ENCODE data around the gene UBE2V1.

UBE2V1 gene

GRCh38 chr20:50054626-50055511, 58.1 kb downstream of the UBE2V1 start:
- no peak for DNase-seq
- Mint-ChIP-seq H3K9me3 (no peaks in the 10 kb centered on the region), H3K4me1 (ENCODE audit: low read depth in 2 of 2) (no peaks in the 10 kb centered on the region), H3K36me3 (ENCODE audit: insufficient read depth) (no peaks in the 10 kb centered on the region), H3K4me3 (no peak overlapping the region), H3K27me3 (peaks cover 0 to 21% of the 10 kb centered on the region in 2 donors), H3K27ac (no peak overlapping the region)
- ATAC-seq (replicated peaks): no peak

- Mint-ChIP-seq H3K4me3 (no peak overlapping the region), H3K27me3 (peaks cover 0 to 21% of the 10 kb centered on the region in 2 donors), H3K9me3 (no peaks in the 10 kb centered on the region), H3K4me1 (ENCODE audit: low read depth in 2 of 2) (no peaks in the 10 kb centered on the region), H3K27ac (no peak overlapping the region), H3K36me3 (ENCODE audit: insufficient read depth) (no peaks in the 10 kb centered on the region)
- DNase-seq: no peak
- no peak for ATAC-seq (replicated peaks)
Measured at GRCh38 chr20:50054231-50054547, 58.8 kb downstream of the UBE2V1 start.

- DNase-seq (no peak), ATAC-seq (replicated peaks) (no peak)
- no peak overlapping the region for H3K4me3 Mint-ChIP-seq
- no peaks in the 10 kb centered on the region for H3K9me3 Mint-ChIP-seq
- H3K27ac Mint-ChIP-seq: no peak overlapping the region
- peaks cover 5% of the 10 kb centered on the region in 2 donors for H3K4me1 Mint-ChIP-seq (ENCODE audit: low read depth in 2 of 2)
- H3K36me3 Mint-ChIP-seq (ENCODE audit: insufficient read depth): peaks cover 2% of the 10 kb centered on the region
- peaks cover 0 to 21% of the 10 kb centered on the region in 2 donors for H3K27me3 Mint-ChIP-seq
Measured at GRCh38 chr20:50053362-50054230, 59.4 kb downstream of the UBE2V1 start.

- DNase-seq (no peak), ATAC-seq (replicated peaks) (no peak)
- H3K4me3 Mint-ChIP-seq: no peak overlapping the region
- H3K27me3 Mint-ChIP-seq: peaks cover 0 to 24% of the 10 kb centered on the region in 2 donors
- H3K9me3 Mint-ChIP-seq: no peaks in the 10 kb centered on the region
- H3K4me1 Mint-ChIP-seq (ENCODE audit: low read depth in 2 of 2): peaks cover 11% of the 10 kb centered on the region in 2 donors
- no peak overlapping the region for H3K27ac Mint-ChIP-seq
- H3K36me3 Mint-ChIP-seq (ENCODE audit: insufficient read depth): peaks cover 4% of the 10 kb centered on the region
Measured at GRCh38 chr20:50052550-50053361, 60.2 kb downstream of the UBE2V1 start.

GRCh38 chr20:50050660-50051308, 62.2 kb downstream of the UBE2V1 start:
- no peak for ATAC-seq (replicated peaks)
- no peaks in the 10 kb centered on the region for H3K9me3 Mint-ChIP-seq
- H3K27me3 Mint-ChIP-seq: peaks cover 0 to 20% of the 10 kb centered on the region in 2 donors
- H3K4me3 Mint-ChIP-seq: no peak overlapping the region
- H3K4me1 Mint-ChIP-seq (ENCODE audit: low read depth in 2 of 2): peaks cover 11% of the 10 kb centered on the region in 2 donors
- no peak for DNase-seq
- H3K27ac Mint-ChIP-seq: no peak overlapping the region
- H3K36me3 Mint-ChIP-seq (ENCODE audit: insufficient read depth): peaks cover 4% of the 10 kb centered on the region

- Mint-ChIP-seq H3K27ac (no peak overlapping the region), H3K4me3 (no peak overlapping the region), H3K9me3 (no peaks in the 10 kb centered on the region), H3K27me3 (peaks cover 0 to 20% of the 10 kb centered on the region in 2 donors), H3K4me1 (ENCODE audit: low read depth in 2 of 2) (peaks cover 11% of the 10 kb centered on the region in 2 donors), H3K36me3 (ENCODE audit: insufficient read depth) (peaks cover 4% of the 10 kb centered on the region)
- DNase-seq: no peak
- ATAC-seq (replicated peaks): no peak
Measured at GRCh38 chr20:50050214-50050613, 62.7 kb downstream of the UBE2V1 start.

- ATAC-seq (replicated peaks): peak; percentile 31
- Mint-ChIP-seq H3K4me1 (ENCODE audit: low read depth in 2 of 2) (peaks cover 11% of the 10 kb centered on the region in 2 donors), H3K9me3 (no peaks in the 10 kb centered on the region), H3K27me3 (peaks cover 0 to 20% of the 10 kb centered on the region in 2 donors), H3K36me3 (ENCODE audit: insufficient read depth) (peaks cover 4% of the 10 kb centered on the region), H3K4me3 (no peak overlapping the region), H3K27ac (no peak overlapping the region)
- peak in 1 of 3 experiments; percentile 8 for DNase-seq
Measured at GRCh38 chr20:50049442-50050026, 63.4 kb downstream of the UBE2V1 start.

- Mint-ChIP-seq H3K27me3 (peaks cover 0 to 11% of the 10 kb centered on the region in 2 donors), H3K4me1 (ENCODE audit: low read depth in 2 of 2) (peaks cover 11% of the 10 kb centered on the region in 2 donors), H3K36me3 (ENCODE audit: insufficient read depth) (peaks cover 4% of the 10 kb centered on the region), H3K9me3 (no peaks in the 10 kb centered on the region), H3K27ac (peak overlapping the region; percentile 21 to 59), H3K4me3 (peak overlapping the region; percentile 21 to 37)
- ATAC-seq (replicated peaks) (peak; percentile 93), DNase-seq (peak; percentile 51 to 57 (median 56))
Measured at GRCh38 chr20:50048420-50049166, 64.4 kb downstream of the UBE2V1 start.

GRCh38 chr20:50044353-50044960, 68.5 kb downstream of the UBE2V1 start:
- ATAC-seq (replicated peaks) (no peak), DNase-seq (no peak)
- Mint-ChIP-seq H3K36me3 (ENCODE audit: insufficient read depth) (peaks cover 4% of the 10 kb centered on the region), H3K27me3 (peaks cover 0 to 15% of the 10 kb centered on the region in 2 donors), H3K27ac (no peak overlapping the region), H3K4me1 (ENCODE audit: low read depth in 2 of 2) (peaks cover 15% of the 10 kb centered on the region in 2 donors), H3K4me3 (no peak overlapping the region), H3K9me3 (no peaks in the 10 kb centered on the region)

- Mint-ChIP-seq H3K27me3 (peaks cover 0 to 17% of the 10 kb centered on the region in 2 donors), H3K4me1 (ENCODE audit: low read depth in 2 of 2) (peaks cover 11 to 12% of the 10 kb centered on the region in 2 donors), H3K36me3 (ENCODE audit: insufficient read depth) (peaks cover 3% of the 10 kb centered on the region), H3K27ac (no peak overlapping the region), H3K4me3 (no peak overlapping the region), H3K9me3 (no peaks in the 10 kb centered on the region)
- DNase-seq (no peak), ATAC-seq (replicated peaks) (no peak)
Measured at GRCh38 chr20:50043573-50044352, 69.2 kb downstream of the UBE2V1 start.
